ENCODE results near the gene TMCC3. TPM values are rescaled to one million over a fixed set of nuclear protein-coding genes. Genes with fewer than 3 reads are reported as not detected.

TMCC3 gene
- total RNA-seq, 1 experiment from 2014 or later, result 2.2 TPM

DNA sequence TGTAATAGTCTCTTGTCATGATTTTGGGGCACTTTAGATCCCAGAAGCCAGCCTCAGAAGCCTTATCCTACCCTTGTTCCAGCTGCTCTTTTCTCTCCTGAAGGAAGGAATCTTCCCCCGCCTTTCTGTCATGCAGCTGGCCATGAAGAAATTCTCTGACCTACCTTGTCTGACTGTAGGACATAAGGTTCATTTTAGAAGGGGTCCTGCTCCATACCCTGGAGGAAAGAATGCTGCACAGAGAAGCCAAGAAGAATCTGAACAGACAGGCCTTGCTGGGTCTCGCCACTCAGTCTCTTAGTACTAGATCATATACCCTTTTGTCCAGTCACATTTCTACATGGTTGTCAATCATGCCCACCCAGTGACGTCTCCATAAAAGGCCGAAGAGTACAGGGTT is 6.2 kb upstream of the TMCC3 start:
- Mint-ChIP-seq H3K27me3 (ENCODE audit: low read depth) (peaks cover 5% of the 10 kb centered on the region), H3K9me3 (no peaks in the 10 kb centered on the region), H3K27ac (no peak overlapping the region), H3K4me1 (peaks cover 12% of the 10 kb centered on the region), H3K4me3 (no peak overlapping the region), H3K36me3 (no peaks in the 10 kb centered on the region)
- CTCF ChIA-PET, result interaction anchor here (0.7 kb wide), 1 partner anchor 242 kb away, joined by 3 read pairs; no protein-coding TSS in a partner anchor
- DNase-seq (ENCODE audit: low spot score) (no peak), ATAC-seq (no peak)
- POLR2A ChIA-PET, result no interaction called here
- TF ChIP-seq TCF7 (CRISPR knock-in tag; IDR thresholded peaks at IDR 0.05; ENCODE audit: low read depth) (no peak), E2F1 (CRISPR knock-in tag; IDR thresholded peaks at IDR 0.05) (no peak), KAT7 (CRISPR knock-in tag; IDR thresholded peaks at IDR 0.05; ENCODE audit: borderline replicate concordance) (no peak), E2F5 (CRISPR knock-in tag; IDR thresholded peaks at IDR 0.05) (no peak), PRDM15 (CRISPR knock-in tag; IDR thresholded peaks at IDR 0.05) (no peak), ATF1 (CRISPR knock-in tag; IDR thresholded peaks at IDR 0.05) (no peak), STAT6 (CRISPR knock-in tag; conservative IDR thresholded peaks at IDR 0.05; ENCODE audit: low read depth) (no peak), USF1 (CRISPR knock-in tag; IDR thresholded peaks at IDR 0.05) (no peak), NFATC4 (CRISPR knock-in tag; IDR thresholded peaks at IDR 0.05) (no peak), ZNF423 (CRISPR knock-in tag; IDR thresholded peaks at IDR 0.05) (no peak), JUN (CRISPR knock-in tag; IDR thresholded peaks at IDR 0.05) (no peak), TP53 (CRISPR knock-in tag; IDR thresholded peaks at IDR 0.05) (no peak), ZNF425 (CRISPR knock-in tag; conservative IDR thresholded peaks at IDR 0.05) (no peak), ZSCAN18 (CRISPR knock-in tag; IDR thresholded peaks at IDR 0.05) (no peak)
- TF ChIP-seq, protein P1, sequence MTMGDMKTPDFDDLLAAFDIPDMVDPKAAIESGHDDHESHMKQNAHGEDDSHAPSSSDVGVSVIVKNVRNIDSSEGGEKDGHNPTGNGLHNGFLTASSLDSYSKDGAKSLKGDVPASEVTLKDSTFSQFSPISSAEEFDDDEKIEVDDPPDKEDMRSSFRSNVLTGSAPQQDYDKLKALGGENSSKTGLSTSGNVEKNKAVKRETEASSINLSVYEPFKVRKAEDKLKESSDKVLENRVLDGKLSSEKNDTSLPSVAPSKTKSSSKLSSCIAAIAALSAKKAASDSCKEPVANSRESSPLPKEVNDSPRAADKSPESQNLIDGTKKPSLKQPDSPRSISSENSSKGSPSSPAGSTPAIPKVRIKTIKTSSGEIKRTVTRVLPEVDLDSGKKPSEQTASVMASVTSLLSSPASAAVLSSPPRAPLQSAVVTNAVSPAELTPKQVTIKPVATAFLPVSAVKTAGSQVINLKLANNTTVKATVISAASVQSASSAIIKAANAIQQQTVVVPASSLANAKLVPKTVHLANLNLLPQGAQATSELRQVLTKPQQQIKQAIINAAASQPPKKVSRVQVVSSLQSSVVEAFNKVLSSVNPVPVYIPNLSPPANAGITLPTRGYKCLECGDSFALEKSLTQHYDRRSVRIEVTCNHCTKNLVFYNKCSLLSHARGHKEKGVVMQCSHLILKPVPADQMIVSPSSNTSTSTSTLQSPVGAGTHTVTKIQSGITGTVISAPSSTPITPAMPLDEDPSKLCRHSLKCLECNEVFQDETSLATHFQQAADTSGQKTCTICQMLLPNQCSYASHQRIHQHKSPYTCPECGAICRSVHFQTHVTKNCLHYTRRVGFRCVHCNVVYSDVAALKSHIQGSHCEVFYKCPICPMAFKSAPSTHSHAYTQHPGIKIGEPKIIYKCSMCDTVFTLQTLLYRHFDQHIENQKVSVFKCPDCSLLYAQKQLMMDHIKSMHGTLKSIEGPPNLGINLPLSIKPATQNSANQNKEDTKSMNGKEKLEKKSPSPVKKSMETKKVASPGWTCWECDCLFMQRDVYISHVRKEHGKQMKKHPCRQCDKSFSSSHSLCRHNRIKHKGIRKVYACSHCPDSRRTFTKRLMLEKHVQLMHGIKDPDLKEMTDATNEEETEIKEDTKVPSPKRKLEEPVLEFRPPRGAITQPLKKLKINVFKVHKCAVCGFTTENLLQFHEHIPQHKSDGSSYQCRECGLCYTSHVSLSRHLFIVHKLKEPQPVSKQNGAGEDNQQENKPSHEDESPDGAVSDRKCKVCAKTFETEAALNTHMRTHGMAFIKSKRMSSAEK (CRISPR knock-in tag; IDR thresholded peaks at IDR 0.05; ENCODE audit: borderline replicate concordance), result no peak
- TF ChIP-seq, protein P2, sequence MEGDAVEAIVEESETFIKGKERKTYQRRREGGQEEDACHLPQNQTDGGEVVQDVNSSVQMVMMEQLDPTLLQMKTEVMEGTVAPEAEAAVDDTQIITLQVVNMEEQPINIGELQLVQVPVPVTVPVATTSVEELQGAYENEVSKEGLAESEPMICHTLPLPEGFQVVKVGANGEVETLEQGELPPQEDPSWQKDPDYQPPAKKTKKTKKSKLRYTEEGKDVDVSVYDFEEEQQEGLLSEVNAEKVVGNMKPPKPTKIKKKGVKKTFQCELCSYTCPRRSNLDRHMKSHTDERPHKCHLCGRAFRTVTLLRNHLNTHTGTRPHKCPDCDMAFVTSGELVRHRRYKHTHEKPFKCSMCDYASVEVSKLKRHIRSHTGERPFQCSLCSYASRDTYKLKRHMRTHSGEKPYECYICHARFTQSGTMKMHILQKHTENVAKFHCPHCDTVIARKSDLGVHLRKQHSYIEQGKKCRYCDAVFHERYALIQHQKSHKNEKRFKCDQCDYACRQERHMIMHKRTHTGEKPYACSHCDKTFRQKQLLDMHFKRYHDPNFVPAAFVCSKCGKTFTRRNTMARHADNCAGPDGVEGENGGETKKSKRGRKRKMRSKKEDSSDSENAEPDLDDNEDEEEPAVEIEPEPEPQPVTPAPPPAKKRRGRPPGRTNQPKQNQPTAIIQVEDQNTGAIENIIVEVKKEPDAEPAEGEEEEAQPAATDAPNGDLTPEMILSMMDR (IDR thresholded peaks at IDR 0.05), result no peak
